Measurements from ENCODE around the gene ABCG8.

ABCG8 gene

GRCh38 chr2:43925431-43925830, 86.7 kb downstream of the ABCG8 start:
- no peak for DNase-seq (ENCODE audit: low read depth)

GRCh38 chr2:43927442-43927841, 88.7 kb downstream of the ABCG8 start:
- no peak for DNase-seq (ENCODE audit: low read depth)

GRCh38 chr2:43931293-43931692, 92.5 kb downstream of the ABCG8 start:
- no peak for DNase-seq (ENCODE audit: low read depth)

All from stromal cell of bone marrow (primary cell).